ENCODE results near the gene ASCL1.

ASCL1 gene

GRCh38 chr12:102911320-102911719 is 46.2 kb upstream of the ASCL1 start:
- H2BK15ac ChIP-seq (ENCODE audit: low read length): no peak overlapping the region
- H2BK5ac ChIP-seq (ENCODE audit: low read length): no peak overlapping the region
- no peak overlapping the region for H3K9ac ChIP-seq (ENCODE audit: low read depth, low read length, poor library complexity)
- H3K4ac ChIP-seq (ENCODE audit: low read length): no peak overlapping the region
- H3K27ac ChIP-seq (replicated peaks; ENCODE audit: low read length): no peak overlapping the region
- no peak overlapping the region for H3K23ac ChIP-seq (ENCODE audit: low read depth, low read length, poor library complexity)
- H4K91ac ChIP-seq (ENCODE audit: low read depth, low read length, poor library complexity): no peak overlapping the region
- no peaks in the 10 kb centered on the region for H3K27me3 ChIP-seq (ENCODE audit: control insufficient read depth in 3 of 3, insufficient read depth in 3 of 3, low read depth in 1 of 3, low read length in 3 of 3)
- H4K8ac ChIP-seq (ENCODE audit: low read depth, low read length): no peak overlapping the region
- H2BK12ac ChIP-seq (ENCODE audit: low read length): no peak overlapping the region
- no peaks in the 10 kb centered on the region for H3K79me1 ChIP-seq (ENCODE audit: low read depth, low read length)
- H3K4me2 ChIP-seq (ENCODE audit: insufficient read depth, low read length, poor library complexity, severe bottlenecking): no peak overlapping the region
- WGBS, 2 donors (ENCODE audit: extremely low coverage in 2 of 2, insufficient read length in 2 of 2, insufficient replicate concordance in 1 of 2): no CpG with 5 or more reads among the region's 3 CpGs
- no peak overlapping the region for H2AK5ac ChIP-seq (ENCODE audit: low read depth, low read length)
- H3K36me3 ChIP-seq (replicated peaks in 1 of 2; ENCODE audit: control insufficient read depth in 2 of 2, insufficient read depth in 2 of 2, low read length in 2 of 2): no peaks in the 10 kb centered on the region
- no peak overlapping the region for H3K14ac ChIP-seq (ENCODE audit: low read length)
- no peak overlapping the region for H3K4me3 ChIP-seq (ENCODE audit: low read length in 2 of 2)
- H2BK120ac ChIP-seq (ENCODE audit: low read depth, low read length): no peak overlapping the region
- H2AFZ ChIP-seq (ENCODE audit: low read length): no peak overlapping the region
- H3K4me1 ChIP-seq (ENCODE audit: control insufficient read depth in 2 of 2, insufficient read depth in 1 of 2, low read depth in 1 of 2, low read length in 2 of 2): no peaks in the 10 kb centered on the region
- no peak overlapping the region for H3K18ac ChIP-seq (ENCODE audit: low read length)
- no peaks in the 10 kb centered on the region for H3K9me3 ChIP-seq (replicated peaks in 1 of 2; ENCODE audit: control insufficient read depth in 2 of 2, insufficient read depth in 1 of 2, low read depth in 1 of 2, low read length in 2 of 2)
- DNase-seq (ENCODE audit: low spot score): no peak

- H3K9me3 ChIP-seq (replicated peaks in 1 of 2; ENCODE audit: control insufficient read depth in 2 of 2, insufficient read depth in 1 of 2, low read depth in 1 of 2, low read length in 2 of 2): no peaks in the 10 kb centered on the region
Observed at GRCh38 chr12:102912258-102912657, 45.2 kb upstream of the ASCL1 start.

GRCh38 chr12:102913453-102914226 is 43.8 kb upstream of the ASCL1 start:
- Histone ChIP-seq H2BK15ac (ENCODE audit: low read length) (no peak overlapping the region), H3K36me3 (replicated peaks in 1 of 2; ENCODE audit: control insufficient read depth in 2 of 2, insufficient read depth in 2 of 2, low read length in 2 of 2) (no peaks in the 10 kb centered on the region), H3K9me3 (replicated peaks in 1 of 2; ENCODE audit: control insufficient read depth in 2 of 2, insufficient read depth in 1 of 2, low read depth in 1 of 2, low read length in 2 of 2) (no peaks in the 10 kb centered on the region), H4K91ac (ENCODE audit: low read depth, low read length, poor library complexity) (no peak overlapping the region), H3K27me3 (ENCODE audit: control insufficient read depth in 3 of 3, insufficient read depth in 3 of 3, low read depth in 1 of 3, low read length in 3 of 3) (peaks cover 0 to 4% (median 0%) of the 10 kb centered on the region in 3 experiments), H3K9ac (ENCODE audit: low read depth, low read length, poor library complexity) (no peak overlapping the region), H3K23ac (ENCODE audit: low read depth, low read length, poor library complexity) (no peak overlapping the region), H2AFZ (ENCODE audit: low read length) (no peak overlapping the region), H3K4me1 (ENCODE audit: control insufficient read depth in 2 of 2, insufficient read depth in 1 of 2, low read depth in 1 of 2, low read length in 2 of 2) (peaks cover 0 to 3% of the 10 kb centered on the region in 2 donors), H3K14ac (ENCODE audit: low read length) (no peak overlapping the region), H2BK12ac (ENCODE audit: low read length) (no peak overlapping the region), H2BK5ac (ENCODE audit: low read length) (no peak overlapping the region), H3K27ac (replicated peaks; ENCODE audit: low read length) (no peak overlapping the region), H4K8ac (ENCODE audit: low read depth, low read length) (no peak overlapping the region), H3K4ac (ENCODE audit: low read length) (no peak overlapping the region), H3K4me3 (ENCODE audit: low read length in 2 of 2) (no peak overlapping the region), H3K79me1 (ENCODE audit: low read depth, low read length) (no peaks in the 10 kb centered on the region), H2BK120ac (ENCODE audit: low read depth, low read length) (no peak overlapping the region), H2AK5ac (ENCODE audit: low read depth, low read length) (no peak overlapping the region), H3K4me2 (ENCODE audit: insufficient read depth, low read length, poor library complexity, severe bottlenecking) (no peak overlapping the region), H3K18ac (ENCODE audit: low read length) (no peak overlapping the region)
- no CpG with 5 or more reads among the region's 2 CpGs for WGBS, 2 donors (ENCODE audit: extremely low coverage in 2 of 2, insufficient read length in 2 of 2, insufficient replicate concordance in 1 of 2)
- no peak for DNase-seq (ENCODE audit: low spot score)

More at GRCh38 chr12:102912258-102912657, 45.2 kb upstream of the ASCL1 start:
- H3K4me3 ChIP-seq (ENCODE audit: low read length in 2 of 2): no peak overlapping the region
- no peak overlapping the region for H3K14ac ChIP-seq (ENCODE audit: low read length)
- no peak overlapping the region for H2AK5ac ChIP-seq (ENCODE audit: low read depth, low read length)
- H2BK120ac ChIP-seq (ENCODE audit: low read depth, low read length): no peak overlapping the region
- no CpG with 5 or more reads among the region's 2 CpGs for WGBS, 2 donors (ENCODE audit: extremely low coverage in 2 of 2, insufficient read length in 2 of 2, insufficient replicate concordance in 1 of 2)
- no peak overlapping the region for H3K4ac ChIP-seq (ENCODE audit: low read length)
- H3K79me1 ChIP-seq (ENCODE audit: low read depth, low read length): no peaks in the 10 kb centered on the region
- no peak overlapping the region for H2BK5ac ChIP-seq (ENCODE audit: low read length)
- H3K27me3 ChIP-seq (ENCODE audit: control insufficient read depth in 3 of 3, insufficient read depth in 3 of 3, low read depth in 1 of 3, low read length in 3 of 3): peaks cover 0 to 4% (median 0%) of the 10 kb centered on the region in 3 experiments
- H2BK12ac ChIP-seq (ENCODE audit: low read length): no peak overlapping the region
- H3K36me3 ChIP-seq (replicated peaks in 1 of 2; ENCODE audit: control insufficient read depth in 2 of 2, insufficient read depth in 2 of 2, low read length in 2 of 2): no peaks in the 10 kb centered on the region
- no peak overlapping the region for H3K27ac ChIP-seq (replicated peaks; ENCODE audit: low read length)
- H3K4me1 ChIP-seq (ENCODE audit: control insufficient read depth in 2 of 2, insufficient read depth in 1 of 2, low read depth in 1 of 2, low read length in 2 of 2): peaks cover 0 to 3% of the 10 kb centered on the region in 2 donors
- no peak overlapping the region for H3K18ac ChIP-seq (ENCODE audit: low read length)
- no peak overlapping the region for H2AFZ ChIP-seq (ENCODE audit: low read length)
- no peak overlapping the region for H2BK15ac ChIP-seq (ENCODE audit: low read length)
- no peak overlapping the region for H3K9ac ChIP-seq (ENCODE audit: low read depth, low read length, poor library complexity)
- no peak overlapping the region for H4K8ac ChIP-seq (ENCODE audit: low read depth, low read length)
- H4K91ac ChIP-seq (ENCODE audit: low read depth, low read length, poor library complexity): no peak overlapping the region
- no peak for DNase-seq (ENCODE audit: low spot score)
- H3K4me2 ChIP-seq (ENCODE audit: insufficient read depth, low read length, poor library complexity, severe bottlenecking): no peak overlapping the region
- no peak overlapping the region for H3K23ac ChIP-seq (ENCODE audit: low read depth, low read length, poor library complexity)

DNA sequence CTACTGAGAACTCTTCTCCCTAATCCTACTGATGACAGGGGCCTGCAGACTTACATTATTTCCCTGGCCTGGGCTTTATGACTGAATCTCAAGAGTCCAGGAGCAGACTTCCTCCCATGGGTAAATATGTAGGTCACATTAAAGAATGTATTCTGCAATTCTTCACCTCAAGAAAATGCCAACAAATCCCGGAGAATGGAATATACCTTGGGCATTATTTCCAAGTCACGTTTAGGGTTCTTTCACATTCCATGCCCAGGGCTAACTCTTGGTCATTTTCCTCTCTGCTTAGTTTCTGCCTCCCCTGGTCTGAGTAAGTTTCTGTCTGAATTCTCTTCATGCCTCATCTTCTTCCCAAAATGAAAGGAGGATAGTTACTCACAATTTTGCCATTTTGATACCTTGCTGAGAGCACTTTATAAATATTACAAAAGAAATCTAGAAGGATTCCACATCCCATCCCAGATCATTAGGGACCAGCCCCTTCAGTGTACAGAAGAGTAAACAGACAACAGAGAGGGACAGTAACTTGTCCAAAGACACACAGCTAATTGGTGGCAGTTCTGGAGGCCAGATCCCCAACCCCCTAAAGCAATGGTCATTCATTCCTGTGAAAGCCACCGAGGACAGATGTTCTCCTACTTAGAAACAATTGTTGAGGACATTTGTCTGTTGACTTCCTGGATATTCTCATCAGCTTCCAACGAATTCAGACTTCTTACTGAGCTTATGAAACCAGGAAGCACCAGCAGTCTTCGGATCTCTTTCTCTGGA is 41.0 kb upstream of the ASCL1 start:
- Histone ChIP-seq H3K23ac (ENCODE audit: low read depth, low read length, poor library complexity) (no peak overlapping the region), H3K9me3 (replicated peaks in 1 of 2; ENCODE audit: control insufficient read depth in 2 of 2, insufficient read depth in 1 of 2, low read depth in 1 of 2, low read length in 2 of 2) (no peaks in the 10 kb centered on the region), H3K79me1 (ENCODE audit: low read depth, low read length) (no peaks in the 10 kb centered on the region), H3K4ac (ENCODE audit: low read length) (no peak overlapping the region), H3K4me2 (ENCODE audit: insufficient read depth, low read length, poor library complexity, severe bottlenecking) (no peak overlapping the region), H2BK120ac (ENCODE audit: low read depth, low read length) (no peak overlapping the region), H4K8ac (ENCODE audit: low read depth, low read length) (no peak overlapping the region), H2AFZ (ENCODE audit: low read length) (peak overlapping the region; percentile 41), H4K91ac (ENCODE audit: low read depth, low read length, poor library complexity) (no peak overlapping the region), H3K18ac (ENCODE audit: low read length) (peak overlapping the region; percentile 63), H3K14ac (ENCODE audit: low read length) (no peak overlapping the region), H3K4me3 (ENCODE audit: low read length in 2 of 2) (no peak overlapping the region), H2AK5ac (ENCODE audit: low read depth, low read length) (no peak overlapping the region), H2BK5ac (ENCODE audit: low read length) (peak overlapping the region; percentile 79), H3K27ac (replicated peaks; ENCODE audit: low read length) (no peak overlapping the region), H3K36me3 (replicated peaks in 1 of 2; ENCODE audit: control insufficient read depth in 2 of 2, insufficient read depth in 2 of 2, low read length in 2 of 2) (no peaks in the 10 kb centered on the region), H3K9ac (ENCODE audit: low read depth, low read length, poor library complexity) (no peak overlapping the region), H2BK15ac (ENCODE audit: low read length) (peak overlapping the region; percentile 76), H3K27me3 (ENCODE audit: control insufficient read depth in 3 of 3, insufficient read depth in 3 of 3, low read depth in 1 of 3, low read length in 3 of 3) (peaks cover 0 to 4% (median 0%) of the 10 kb centered on the region in 3 experiments), H3K4me1 (ENCODE audit: control insufficient read depth in 2 of 2, insufficient read depth in 1 of 2, low read depth in 1 of 2, low read length in 2 of 2) (peaks cover 0 to 3% of the 10 kb centered on the region in 2 donors), H2BK12ac (ENCODE audit: low read length) (no peak overlapping the region)
- no CpG with 5 or more reads among the region's 5 CpGs for WGBS, 2 donors (ENCODE audit: extremely low coverage in 2 of 2, insufficient read length in 2 of 2, insufficient replicate concordance in 1 of 2)
- DNase-seq (ENCODE audit: low spot score): no peak
